ENCODE measurements around the gene BRMS1L.

The BRMS1L gene

DNA sequence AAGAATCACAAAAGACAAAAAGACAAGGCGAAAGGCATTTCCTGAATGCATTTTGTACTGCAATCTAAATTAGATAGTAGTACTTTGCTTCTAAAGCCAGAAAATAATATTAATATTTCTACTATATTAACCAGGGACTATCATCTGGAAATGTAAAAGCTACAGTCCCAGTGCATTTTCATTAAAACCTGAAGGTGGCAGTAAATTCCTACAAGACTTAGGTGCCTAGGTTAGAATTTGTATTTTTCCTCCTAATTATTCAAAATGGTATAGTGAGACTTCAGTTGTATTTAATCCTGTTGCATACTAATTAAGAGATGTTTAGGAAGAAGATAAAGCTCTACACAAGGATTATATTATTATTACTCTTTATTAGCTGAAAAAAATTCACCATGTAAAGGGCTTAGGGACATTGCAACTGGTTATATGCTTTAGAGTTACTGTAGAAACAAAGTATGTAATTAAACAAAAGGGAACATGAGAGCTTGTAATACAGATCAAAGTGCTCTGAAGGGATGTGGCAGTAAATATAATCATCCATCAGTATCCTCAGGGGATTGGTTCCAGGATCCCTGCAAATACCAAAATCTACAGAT lies 53.6 kb downstream of the BRMS1L start:
- ChIA-PET POLR2A (ENCODE audit: low non-redundant PET) (no interaction called here), CTCF (interaction anchor here (0.7 kb wide), 1 partner anchor 642 kb away, joined by 4 read pairs; no protein-coding TSS in a partner anchor)
- DNase-seq (ENCODE audit: low spot score) = peak; percentile 26
- H3K27ac ChIP-seq = no peak overlapping the region
- TF ChIP-seq, protein P1, sequence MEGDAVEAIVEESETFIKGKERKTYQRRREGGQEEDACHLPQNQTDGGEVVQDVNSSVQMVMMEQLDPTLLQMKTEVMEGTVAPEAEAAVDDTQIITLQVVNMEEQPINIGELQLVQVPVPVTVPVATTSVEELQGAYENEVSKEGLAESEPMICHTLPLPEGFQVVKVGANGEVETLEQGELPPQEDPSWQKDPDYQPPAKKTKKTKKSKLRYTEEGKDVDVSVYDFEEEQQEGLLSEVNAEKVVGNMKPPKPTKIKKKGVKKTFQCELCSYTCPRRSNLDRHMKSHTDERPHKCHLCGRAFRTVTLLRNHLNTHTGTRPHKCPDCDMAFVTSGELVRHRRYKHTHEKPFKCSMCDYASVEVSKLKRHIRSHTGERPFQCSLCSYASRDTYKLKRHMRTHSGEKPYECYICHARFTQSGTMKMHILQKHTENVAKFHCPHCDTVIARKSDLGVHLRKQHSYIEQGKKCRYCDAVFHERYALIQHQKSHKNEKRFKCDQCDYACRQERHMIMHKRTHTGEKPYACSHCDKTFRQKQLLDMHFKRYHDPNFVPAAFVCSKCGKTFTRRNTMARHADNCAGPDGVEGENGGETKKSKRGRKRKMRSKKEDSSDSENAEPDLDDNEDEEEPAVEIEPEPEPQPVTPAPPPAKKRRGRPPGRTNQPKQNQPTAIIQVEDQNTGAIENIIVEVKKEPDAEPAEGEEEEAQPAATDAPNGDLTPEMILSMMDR (conservative IDR thresholded peaks at IDR 0.05; ENCODE audit: low read depth) = peak; percentile 50

DNA sequence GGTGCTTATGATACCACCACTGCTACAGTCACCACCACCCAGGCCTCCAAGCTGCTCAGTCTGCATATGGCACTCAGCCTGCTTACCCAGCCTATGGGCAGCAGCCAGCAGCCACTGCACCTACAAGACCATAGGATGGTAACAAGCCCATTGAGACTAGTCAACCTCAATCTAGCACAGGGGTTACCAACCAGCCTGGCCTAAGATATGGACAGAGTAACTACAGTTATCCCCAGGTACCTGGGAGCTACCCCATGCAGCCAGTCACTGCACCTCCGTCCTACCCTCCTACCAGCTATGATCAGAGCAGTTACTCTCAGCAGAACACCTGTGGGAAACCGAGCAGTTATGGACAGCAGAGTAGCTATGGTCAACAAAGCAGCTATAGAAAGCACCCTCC lies 55.1 kb downstream of the BRMS1L start:
- DNase-seq (ENCODE audit: low spot score) = no peak
- H3K27ac ChIP-seq = no peak overlapping the region
- CTCF ChIA-PET = interaction anchor here (1.1 kb wide), 2 partner anchors 189 to 527 kb away, joined by 3 read pairs; no protein-coding TSS in a partner anchor
- POLR2A ChIA-PET (ENCODE audit: low non-redundant PET) = no interaction called here
- TF ChIP-seq, protein P1 (conservative IDR thresholded peaks at IDR 0.05; ENCODE audit: low read depth) = no peak

DNA sequence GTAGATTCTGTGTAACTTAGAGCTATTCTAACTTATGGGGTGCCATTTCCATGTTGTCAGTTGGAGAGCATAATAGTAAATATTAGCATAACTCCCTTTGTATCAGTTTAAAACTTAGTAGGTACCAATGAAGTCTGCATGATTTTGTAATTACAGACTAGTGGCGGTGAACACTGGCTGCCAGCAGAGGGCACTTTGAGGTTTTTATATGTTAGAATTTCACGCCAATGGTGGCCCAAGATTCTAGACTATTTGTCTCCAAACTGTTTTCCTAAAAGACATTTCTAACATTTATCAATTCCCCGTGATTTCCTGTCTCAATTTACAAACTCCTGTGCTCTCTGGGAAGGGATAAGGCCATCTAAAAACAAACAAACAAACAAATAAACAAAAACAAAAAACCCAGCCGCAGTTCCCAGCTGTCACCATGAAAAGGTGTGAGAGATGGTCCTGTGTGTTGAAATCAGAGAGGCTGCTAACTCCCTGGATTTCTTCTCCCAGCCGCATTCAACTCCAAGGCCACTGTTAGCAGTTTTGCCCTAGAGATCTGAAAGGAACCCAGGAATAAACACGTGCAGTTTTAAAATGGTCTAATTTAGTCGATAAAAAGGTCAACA lies 57.6 kb downstream of the BRMS1L start:
- POLR2A ChIA-PET (ENCODE audit: low non-redundant PET) = no interaction called here
- DNase-seq (ENCODE audit: low spot score) = peak; percentile 27
- CTCF ChIA-PET = interaction anchor here (0.6 to 1.4 kb wide), 6 partner anchors 8 to 1024 kb away, joined by 3 to 7 read pairs (median 3); no protein-coding TSS in a partner anchor
- no peak overlapping the region for H3K27ac ChIP-seq
- TF ChIP-seq, protein P1 (conservative IDR thresholded peaks at IDR 0.05; ENCODE audit: low read depth) = peak; percentile 78

DNA sequence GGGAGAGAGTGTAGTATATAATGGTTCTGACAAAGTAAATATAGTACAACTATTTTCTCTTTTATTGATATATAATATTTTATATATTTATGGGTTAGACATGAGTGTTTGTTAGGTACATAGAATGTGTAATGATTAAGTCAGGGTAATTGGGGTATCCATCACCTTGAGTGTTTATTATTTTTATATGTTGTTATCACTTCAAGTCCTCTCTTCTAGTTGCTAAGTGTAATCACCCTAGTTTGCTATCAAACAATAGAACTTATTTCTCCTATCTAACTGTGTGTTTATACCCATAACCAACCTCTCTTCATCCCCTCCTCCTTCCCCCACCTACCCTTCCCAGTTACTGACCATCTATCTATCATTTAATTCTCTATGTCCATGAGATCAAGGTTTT lies 64.2 kb downstream of the BRMS1L start:
- no peak overlapping the region for H3K27ac ChIP-seq
- ChIA-PET POLR2A (ENCODE audit: low non-redundant PET) (no interaction called here), CTCF (no interaction called here)
- TF ChIP-seq, protein P1 (conservative IDR thresholded peaks at IDR 0.05; ENCODE audit: low read depth) = no peak
- no peak for DNase-seq (ENCODE audit: low spot score)

DNA sequence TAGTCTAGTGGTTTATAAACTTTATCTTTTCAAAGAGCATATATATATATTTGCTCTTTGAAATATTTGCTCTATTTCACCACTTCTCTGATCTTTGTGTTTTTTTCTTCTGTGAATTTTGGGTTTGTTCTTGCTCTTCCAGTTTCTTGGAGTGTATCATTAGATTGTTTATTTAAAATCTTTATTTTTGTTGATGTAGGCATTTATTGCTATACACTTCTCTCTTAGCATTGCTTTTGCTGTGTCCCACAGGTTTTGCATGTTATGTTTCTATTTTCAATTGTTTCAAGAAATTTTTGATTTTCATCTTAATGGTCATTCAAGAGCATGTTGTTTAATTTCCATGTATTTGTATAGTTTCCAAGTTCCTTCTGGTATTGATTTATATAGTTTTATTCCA lies 69.1 kb downstream of the BRMS1L start:
- ChIA-PET CTCF (no interaction called here), POLR2A (ENCODE audit: low non-redundant PET) (no interaction called here)
- TF ChIP-seq, protein P1 (conservative IDR thresholded peaks at IDR 0.05; ENCODE audit: low read depth) = no peak
- H3K27ac ChIP-seq = no peak overlapping the region
- no peak for DNase-seq (ENCODE audit: low spot score)

DNA sequence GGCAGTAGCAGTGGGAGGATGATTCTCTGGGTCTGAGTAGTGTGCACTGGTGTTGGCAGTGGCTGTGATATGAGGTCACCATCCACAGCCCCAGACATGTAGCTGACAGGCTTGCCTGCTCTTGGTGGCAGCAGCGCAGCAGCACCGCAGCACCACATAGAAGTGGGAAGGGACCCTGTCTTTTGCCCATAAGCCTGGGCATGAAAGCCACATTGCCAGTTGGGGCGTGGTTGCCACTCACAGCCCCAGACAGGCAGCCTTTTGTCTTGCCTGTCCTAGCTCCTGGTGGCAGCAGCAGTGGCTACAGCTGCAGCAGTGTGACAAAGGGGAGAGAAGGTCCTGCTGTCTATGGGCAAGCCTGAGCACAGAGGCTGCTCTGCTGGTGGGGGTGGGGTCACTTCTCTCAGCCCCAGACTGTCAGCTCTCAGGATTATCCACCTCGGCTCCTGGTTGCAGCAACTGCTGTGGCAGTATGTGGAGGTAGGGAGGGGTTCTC lies 71.5 kb downstream of the BRMS1L start:
- POLR2A ChIA-PET (ENCODE audit: low non-redundant PET) = no interaction called here
- no peak overlapping the region for H3K27ac ChIP-seq
- TF ChIP-seq, protein P1 (conservative IDR thresholded peaks at IDR 0.05; ENCODE audit: low read depth) = no peak
- CTCF ChIA-PET = no interaction called here
- DNase-seq (ENCODE audit: low spot score) = no peak
